HPDE6-E6E7 (cell line): ENCODE results near the gene RAI14.
"Not testable (repeated sequence)": the region's sequence is repeated elsewhere in the genome, so short reads cannot be mapped to it uniquely, and the experiment has no call there.

Experiments used
- DNase-seq: peaks from one replicate; pipeline ENCODE4 v3.0.0; 2011; ENCODE audit warnings: missing footprints; ENCODE audit errors: extremely low spot score

RAI14 gene

GRCh38 chr5:34731435-34732232 lies 75.5 kb downstream of the RAI14 start:
- no peak for DNase-seq

- DNase-seq: no peak
Measured at GRCh38 chr5:34734326-34734725, 78.2 kb downstream of the RAI14 start.

GRCh38 chr5:34735491-34736426 lies 79.6 kb downstream of the RAI14 start:
- no peak for DNase-seq

- DNase-seq: no peak
Measured at GRCh38 chr5:34736445-34737115, 80.5 kb downstream of the RAI14 start.

- no peak for DNase-seq
Measured at GRCh38 chr5:34737731-34738130, 81.6 kb downstream of the RAI14 start.

GRCh38 chr5:34738381-34738780 lies 82.3 kb downstream of the RAI14 start:
- no peak for DNase-seq

- DNase-seq: no peak
Measured at GRCh38 chr5:34740389-34740806, 84.3 kb downstream of the RAI14 start.

- DNase-seq: no peak
Measured at GRCh38 chr5:34742061-34742460, 85.9 kb downstream of the RAI14 start.

GRCh38 chr5:34743878-34744277 lies 87.8 kb downstream of the RAI14 start:
- DNase-seq: no peak

- DNase-seq: no peak
Measured at GRCh38 chr5:34748431-34748830, 92.3 kb downstream of the RAI14 start.

- DNase-seq: no peak
Measured at GRCh38 chr5:34749431-34749873, 93.3 kb downstream of the RAI14 start.

GRCh38 chr5:34750206-34750605 lies 94.1 kb downstream of the RAI14 start:
- no peak for DNase-seq

GRCh38 chr5:34751807-34752736 lies 95.9 kb downstream of the RAI14 start:
- DNase-seq: no peak

- DNase-seq: not testable (repeated sequence)
Measured at GRCh38 chr5:34753236-34753635, 97.1 kb downstream of the RAI14 start.

- no peak for DNase-seq
Measured at GRCh38 chr5:34755926-34756325, 99.8 kb downstream of the RAI14 start.

GRCh38 chr5:34756781-34757624 lies 100.9 kb downstream of the RAI14 start:
- no peak for DNase-seq

- no peak for DNase-seq
Measured at GRCh38 chr5:34758514-34758913, 102.4 kb downstream of the RAI14 start.

- not testable (repeated sequence) for DNase-seq
Measured at GRCh38 chr5:34759213-34759612, 103.1 kb downstream of the RAI14 start.

- no peak for DNase-seq
Measured at GRCh38 chr5:34765662-34766061, 109.5 kb downstream of the RAI14 start.

GRCh38 chr5:34767180-34767579 lies 111.1 kb downstream of the RAI14 start:
- no peak for DNase-seq
